Right lobe of liver (tissue), 6 donors: ENCODE results near the gene SNED1. TPM values are rescaled to one million over a fixed set of nuclear protein-coding genes. Genes with fewer than 3 reads are reported as not detected.

Experiments used
- ATAC-seq, 4 donors: fragments of 200-7000 bp; cut with Tn5 transposase; one replicate each; pipeline ENCODE4 v1.9.1; 2020; ENCODE audit warnings: mild to moderate bottlenecking in 4 of 4, moderate library complexity in 4 of 4
- DNase-seq, 3 donors: peaks; one replicate each; pipeline ENCODE4 v3.0.0-alpha.2; 2020
- H3K27ac ChIP-seq, 3 donors: fragments of 200-600 bp; one replicate each; pipeline ENCODE4 v1.8.0; 2022
- H3K27me3 ChIP-seq, 2 donors: fragments of 200-600 bp; one replicate each; pipeline ENCODE4 v1.8.0; 2022
- H3K36me3 ChIP-seq, 4 donors: fragments of 200-600 bp; sonication (generic) in 1 of 4; one replicate each; pipeline versions ENCODE4 v1.5.1 to v1.8.0; 2017 to 2022; ENCODE audit warnings: control low read depth in 1 of 4
- H3K4me1 ChIP-seq, 4 donors: fragments of 200-600 bp; sonication (generic) in 1 of 4; one replicate each; pipeline versions ENCODE4 v1.5.1 to v1.8.0; 2017 to 2022; ENCODE audit warnings: control low read depth in 1 of 4
- H3K4me3 ChIP-seq, 3 donors: fragments of 200-600 bp; one replicate each; pipeline ENCODE4 v1.8.0; 2022
- H3K9me3 ChIP-seq, 4 donors: fragments of 200-600 bp; sonication (generic) in 1 of 4; one replicate each; pipeline versions ENCODE4 v1.5.1 to v1.8.0; 2017 to 2022; ENCODE audit warnings: control low read depth in 1 of 4
- CTCF ChIP-seq, 4 donors: fragments of 200-600 bp in 3 of 4; fragments of 450-650 bp in 1 of 4; IDR thresholded peaks; one replicate each; pipeline versions ENCODE4 v1.5.1 to v1.8.0; 2016 to 2022; ENCODE audit warnings: antibody characterized with exemption in 4 of 4, mild to moderate bottlenecking in 2 of 4
- POLR2A ChIP-seq: fragments of 450-650 bp; IDR thresholded peaks from one replicate; pipeline ENCODE4 v1.6.1; 2017; ENCODE audit warnings: antibody characterized with exemption, mild to moderate bottlenecking
- WGBS: methylation state at CpG from one replicate; pipeline ENCODE4 v1.1.6; 2018; ENCODE audit warnings: low coverage, low lambda C conversion rate; ENCODE audit not compliant: insufficient coverage; ENCODE audit errors: missing lambda C conversion rate; 5-methylcytosine and 5-hydroxymethylcytosine counted together
- intact Hi-C, 2 donors: fragments of 100-400 bp; cut with DNase I; formaldehyde crosslinking; loops; one replicate each; pipeline versions ENCODE4 v1.11.2 to v1.14.1; 2022
- total RNA-seq, 6 experiments: library from RNA; depleted of rRNA in 2 of 6; stranded (reverse); fragments of >200 nt in 2 of 6; fragmentation: NEBNext Ultra II Directional in 3 of 6; extraction: Animal tissue kit (Norgen Biotek cat#: 25700) in 3 of 6; gene quantifications; one replicate each; pipeline versions ENCODE4 v1.1.0 to v1.2.4, GENCODE V29; 2016 to 2023
- donor health status: DM: no; HTN: yes; CAD: no.
- donor health status: DM: no; HTN: no; CAD: no.
- donor health status: DM: no; HTN: no; CAD: no.
- donor health status: DM: no; HTN: yes; CAD: no.
- donor health status: DM: no; HTN: yes; CAD: no.

Gene SNED1
- total RNA-seq, 6 experiments from 2014 or later, result 7.4 to 27.8 (median 13.2) TPM

DNA sequence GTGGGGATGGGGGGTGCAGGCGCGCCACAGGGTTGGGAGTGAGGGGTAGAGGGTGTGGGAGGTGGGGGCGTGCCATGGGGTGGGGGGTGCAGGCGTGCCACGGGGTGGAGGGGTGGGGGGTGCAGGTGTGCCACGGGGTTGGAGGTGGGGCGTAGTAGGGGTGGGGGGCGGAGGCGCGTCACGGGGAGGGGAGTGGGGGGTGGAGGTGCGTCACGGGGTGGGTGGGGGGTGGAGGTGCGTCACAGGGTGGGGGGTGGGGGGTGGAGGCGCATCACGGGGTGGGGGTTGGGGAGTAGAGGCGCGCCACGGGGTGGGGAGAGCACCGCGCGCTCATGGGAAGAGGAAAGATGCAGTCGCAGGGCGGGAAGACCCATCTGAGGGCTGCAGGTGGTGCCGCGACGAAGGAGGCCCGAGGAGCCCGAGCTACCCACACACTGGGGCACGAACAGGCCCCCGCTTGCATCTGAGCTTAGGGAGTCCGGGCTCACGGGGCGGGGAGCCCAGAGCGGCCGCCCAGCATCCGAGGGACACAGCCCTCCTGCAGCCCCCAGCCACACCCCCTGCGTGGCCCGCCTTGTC lies 37.5 kb downstream of the SNED1 start:
- peak overlapping the region in 1 of 3 donors; percentile 7 for H3K4me3 ChIP-seq
- no peak overlapping the region for H3K27ac ChIP-seq
- DNase-seq, result no peak
- TF ChIP-seq CTCF (IDR thresholded peaks at IDR 0.05) (no peak), POLR2A (no peak)
- H3K27me3 ChIP-seq, result no peaks in the 10 kb centered on the region
- WGBS, result 41% methylated on average over 19 of the region's 39 CpGs
- intact Hi-C loops, result no loop called here
- ATAC-seq, result peak in 1 of 4 donors; percentile 6
- H3K4me1 ChIP-seq, result no peaks in the 10 kb centered on the region
- peaks cover 0 to 22% (median 5%) of the 10 kb centered on the region in 4 donors for H3K36me3 ChIP-seq
- H3K9me3 ChIP-seq, result no peaks in the 10 kb centered on the region

GRCh38 chr2:241036397-241036963 lies 38.1 kb downstream of the SNED1 start:
- H3K36me3 ChIP-seq, result peaks cover 0 to 22% (median 2%) of the 10 kb centered on the region in 4 donors
- H3K27ac ChIP-seq, result no peak overlapping the region
- peak in 1 of 3 donors; percentile 62 for DNase-seq
- peak in 3 of 4 donors; percentile 18 to 58 (median 29) for ATAC-seq
- peak overlapping the region in 1 of 3 donors; percentile 7 for H3K4me3 ChIP-seq
- WGBS, result no CpG with 5 or more reads among the region's 36 CpGs
- no peaks in the 10 kb centered on the region for H3K9me3 ChIP-seq
- H3K4me1 ChIP-seq, result no peaks in the 10 kb centered on the region
- no peaks in the 10 kb centered on the region for H3K27me3 ChIP-seq
- intact Hi-C loops, result no loop called here
- TF ChIP-seq CTCF (IDR thresholded peaks at IDR 0.05) (no peak), POLR2A (no peak)

DNA sequence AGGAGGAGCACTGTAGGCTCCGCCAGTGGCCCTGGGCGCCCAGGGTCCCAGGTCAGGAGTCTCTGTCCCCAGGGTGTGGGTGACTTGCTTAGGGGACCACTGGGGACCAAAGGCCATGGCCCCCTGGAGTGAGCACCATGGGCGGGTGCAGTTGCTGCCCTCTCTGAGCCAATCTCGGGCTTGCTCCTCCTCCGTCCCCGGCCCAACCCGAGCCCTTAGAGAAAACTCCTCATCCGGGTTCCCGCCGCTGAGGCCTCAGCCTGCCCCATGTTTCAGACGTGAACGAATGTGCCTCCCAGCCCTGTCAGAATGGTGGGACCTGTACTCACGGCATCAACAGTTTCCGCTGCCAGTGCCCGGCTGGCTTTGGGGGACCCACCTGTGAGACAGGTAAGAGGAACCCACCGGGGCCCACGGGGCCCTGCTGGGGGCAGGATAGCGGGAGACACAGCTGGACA lies 38.6 kb downstream of the SNED1 start:
- no peak for ATAC-seq
- WGBS, result 100% methylated on average over 6 of the region's 18 CpGs
- DNase-seq, result peak in 1 of 3 donors; percentile 50
- Histone ChIP-seq H3K36me3 (peaks cover 0 to 17% (median 0%) of the 10 kb centered on the region in 4 donors), H3K27ac (no peak overlapping the region), H3K4me3 (no peak overlapping the region), H3K4me1 (no peaks in the 10 kb centered on the region), H3K9me3 (no peaks in the 10 kb centered on the region), H3K27me3 (no peaks in the 10 kb centered on the region)
- intact Hi-C loops, result no loop called here
- TF ChIP-seq CTCF (IDR thresholded peaks at IDR 0.05) (no peak), POLR2A (no peak)

DNA sequence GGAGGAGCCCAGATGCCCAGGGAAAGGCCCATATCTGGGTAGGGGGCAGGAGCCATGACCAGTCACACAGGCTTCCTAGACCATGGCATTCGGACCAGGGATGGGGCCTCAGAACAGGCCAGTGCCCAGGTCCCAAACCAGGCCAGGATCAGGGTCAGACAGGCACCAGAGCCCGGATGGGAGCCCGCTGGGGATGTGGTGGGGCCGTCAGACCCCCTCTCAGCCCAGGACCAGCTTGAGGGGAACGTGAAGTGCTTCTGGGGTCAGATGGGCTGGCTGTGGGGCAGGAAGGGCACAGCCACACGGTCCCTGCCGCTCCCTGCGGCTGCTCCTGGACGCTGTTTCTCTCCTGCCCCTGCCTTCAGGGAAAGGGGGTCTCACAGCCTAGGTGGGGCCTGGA lies 39.1 kb downstream of the SNED1 start:
- Histone ChIP-seq H3K9me3 (no peaks in the 10 kb centered on the region), H3K4me3 (no peak overlapping the region), H3K27ac (no peak overlapping the region), H3K4me1 (no peaks in the 10 kb centered on the region), H3K27me3 (no peaks in the 10 kb centered on the region), H3K36me3 (peaks cover 0 to 17% (median 0%) of the 10 kb centered on the region in 4 donors)
- no peak for ATAC-seq
- no CpG with 5 or more reads among the region's 9 CpGs for WGBS
- no peak for DNase-seq
- TF ChIP-seq CTCF (IDR thresholded peaks at IDR 0.05) (no peak), POLR2A (no peak)
- intact Hi-C loops, result no loop called here
